KMS-11 (cell line): Measurements from ENCODE around the gene DMD.

Experiments
- H2AFZ ChIP-seq: fragments of 200-600 bp; sonication (generic); 2 replicates; pipeline ENCODE4 v1.6.1; 2016; ENCODE audit warnings: antibody characterized with exemption, mixed run types, low read depth
- H3K27ac ChIP-seq: fragments of 200-600 bp; sonication (generic); 2 replicates; pipeline ENCODE4 v1.6.1; 2016; ENCODE audit warnings: mild to moderate bottlenecking, mixed run types
- H3K27me3 ChIP-seq: fragments of 200-600 bp; sonication (generic); 2 replicates; pipeline ENCODE4 v1.6.1; 2017; ENCODE audit warnings: mild to moderate bottlenecking, low read depth, mixed run types, moderate library complexity; ENCODE audit not compliant: insufficient read depth
- H3K36me3 ChIP-seq: fragments of 200-600 bp; sonication (generic); 2 replicates; pipeline ENCODE4 v1.6.1; 2017; ENCODE audit warnings: mild to moderate bottlenecking, mixed run types; ENCODE audit not compliant: insufficient read depth
- H3K4me1 ChIP-seq: fragments of 200-600 bp; sonication (generic); 2 replicates; pipeline ENCODE4 v1.6.1; 2016; ENCODE audit warnings: mild to moderate bottlenecking, low read depth, mixed run types; ENCODE audit not compliant: poor library complexity, severe bottlenecking
- H3K4me2 ChIP-seq: fragments of 200-600 bp; sonication (generic); 2 replicates; pipeline ENCODE4 v1.7.0; 2016; ENCODE audit warnings: mild to moderate bottlenecking, mixed run types
- H3K4me3 ChIP-seq: fragments of 200-600 bp; sonication (generic); IDR thresholded peaks from 2 replicates; pipeline ENCODE4 v1.6.1; 2017; ENCODE audit warnings: low read depth, low read length, mixed read lengths; ENCODE audit not compliant: insufficient read depth
- H3K79me2 ChIP-seq: fragments of 200-600 bp; sonication (generic); 2 replicates; pipeline ENCODE4 v1.6.1; 2016; ENCODE audit warnings: low read depth, mixed run types; ENCODE audit not compliant: insufficient read depth
- H3K9ac ChIP-seq: fragments of 200-600 bp; sonication (generic); 2 replicates; pipeline ENCODE4 v1.6.1; 2016; ENCODE audit warnings: mild to moderate bottlenecking, mixed run types
- H4K20me1 ChIP-seq: fragments of 200-600 bp; sonication (generic); 2 replicates; pipeline ENCODE4 v1.6.1; 2016; ENCODE audit warnings: mild to moderate bottlenecking, mixed run types; ENCODE audit not compliant: insufficient read depth
- TF ChIP-seq, protein P1 (sequence below): fragments of 200-600 bp; sonication (generic); conservative IDR thresholded peaks from 2 replicates; pipeline ENCODE4 v1.6.1; 2017; ENCODE audit warnings: low read depth, mild to moderate bottlenecking, antibody characterized with exemption, low read length, moderate library complexity, mixed read lengths

Gene DMD

GRCh38 chrX:32597777-32598176 is 613.6 kb downstream of the DMD start:
- TF ChIP-seq, protein P1, sequence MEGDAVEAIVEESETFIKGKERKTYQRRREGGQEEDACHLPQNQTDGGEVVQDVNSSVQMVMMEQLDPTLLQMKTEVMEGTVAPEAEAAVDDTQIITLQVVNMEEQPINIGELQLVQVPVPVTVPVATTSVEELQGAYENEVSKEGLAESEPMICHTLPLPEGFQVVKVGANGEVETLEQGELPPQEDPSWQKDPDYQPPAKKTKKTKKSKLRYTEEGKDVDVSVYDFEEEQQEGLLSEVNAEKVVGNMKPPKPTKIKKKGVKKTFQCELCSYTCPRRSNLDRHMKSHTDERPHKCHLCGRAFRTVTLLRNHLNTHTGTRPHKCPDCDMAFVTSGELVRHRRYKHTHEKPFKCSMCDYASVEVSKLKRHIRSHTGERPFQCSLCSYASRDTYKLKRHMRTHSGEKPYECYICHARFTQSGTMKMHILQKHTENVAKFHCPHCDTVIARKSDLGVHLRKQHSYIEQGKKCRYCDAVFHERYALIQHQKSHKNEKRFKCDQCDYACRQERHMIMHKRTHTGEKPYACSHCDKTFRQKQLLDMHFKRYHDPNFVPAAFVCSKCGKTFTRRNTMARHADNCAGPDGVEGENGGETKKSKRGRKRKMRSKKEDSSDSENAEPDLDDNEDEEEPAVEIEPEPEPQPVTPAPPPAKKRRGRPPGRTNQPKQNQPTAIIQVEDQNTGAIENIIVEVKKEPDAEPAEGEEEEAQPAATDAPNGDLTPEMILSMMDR = no peak
- no peaks in the 10 kb centered on the region for H3K79me2 ChIP-seq
- H3K4me2 ChIP-seq = no peak overlapping the region
- no peak overlapping the region for H3K9ac ChIP-seq
- no peaks in the 10 kb centered on the region for H3K4me1 ChIP-seq
- H3K36me3 ChIP-seq = no peaks in the 10 kb centered on the region
- H4K20me1 ChIP-seq = no peaks in the 10 kb centered on the region
- H3K27me3 ChIP-seq = no peaks in the 10 kb centered on the region
- H2AFZ ChIP-seq = no peak overlapping the region
- no peak overlapping the region for H3K4me3 ChIP-seq
- H3K27ac ChIP-seq = no peak overlapping the region

DNA sequence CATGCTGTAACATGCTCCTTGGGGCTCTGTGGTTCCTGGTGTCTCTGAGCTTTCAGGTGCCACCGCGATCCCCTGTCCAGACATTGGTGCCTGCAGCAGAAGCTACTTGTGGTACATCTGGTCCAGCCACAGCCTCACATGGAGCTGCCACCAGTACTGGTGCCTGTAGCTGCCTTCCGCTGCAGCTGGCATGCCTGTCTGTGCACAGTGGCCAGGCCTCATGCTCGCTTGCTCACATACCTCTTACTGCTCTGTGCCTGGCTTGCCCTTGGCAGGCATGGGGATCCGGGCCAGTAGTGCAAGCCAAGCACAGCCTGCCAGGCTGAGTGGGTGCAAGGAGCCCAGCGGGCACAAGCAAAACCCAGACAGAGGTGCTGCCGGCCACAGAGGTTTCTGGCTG is 618.6 kb downstream of the DMD start:
- Histone ChIP-seq H3K9ac (no peak overlapping the region), H3K27me3 (no peaks in the 10 kb centered on the region), H3K27ac (no peak overlapping the region), H3K4me1 (no peaks in the 10 kb centered on the region), H2AFZ (no peak overlapping the region), H3K79me2 (no peaks in the 10 kb centered on the region), H3K4me2 (no peak overlapping the region), H3K36me3 (no peaks in the 10 kb centered on the region), H4K20me1 (no peaks in the 10 kb centered on the region), H3K4me3 (no peak overlapping the region)
- TF ChIP-seq, protein P1 = no peak

DNA sequence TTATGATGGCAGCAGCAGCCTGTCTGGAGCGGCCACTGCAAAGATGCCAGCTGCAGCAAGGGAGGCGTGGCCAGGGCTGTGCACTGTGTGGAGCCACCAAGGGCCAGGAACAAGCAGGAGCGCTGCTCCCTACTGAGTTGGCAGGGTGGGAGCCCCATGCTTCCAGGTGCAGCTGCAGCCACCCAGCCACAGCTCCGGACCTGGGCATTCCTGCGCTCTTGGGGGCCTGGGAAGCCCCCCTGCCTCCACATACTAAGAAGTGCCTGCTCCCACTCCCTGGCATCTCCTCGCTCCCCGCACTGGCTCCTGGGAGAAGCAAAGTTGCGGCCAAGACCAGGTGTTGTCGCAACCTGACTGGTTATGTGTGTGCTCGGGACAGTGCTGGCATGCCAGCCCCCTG is 619.8 kb downstream of the DMD start:
- TF ChIP-seq, protein P1 = no peak
- no peak overlapping the region for H3K27ac ChIP-seq
- no peak overlapping the region for H3K9ac ChIP-seq
- H3K4me1 ChIP-seq = no peaks in the 10 kb centered on the region
- H3K4me2 ChIP-seq = no peak overlapping the region
- no peaks in the 10 kb centered on the region for H4K20me1 ChIP-seq
- H3K36me3 ChIP-seq = no peaks in the 10 kb centered on the region
- no peaks in the 10 kb centered on the region for H3K79me2 ChIP-seq
- H3K4me3 ChIP-seq = no peak overlapping the region
- no peaks in the 10 kb centered on the region for H3K27me3 ChIP-seq
- no peak overlapping the region for H2AFZ ChIP-seq

GRCh38 chrX:32582729-32583128 is 628.6 kb downstream of the DMD start:
- H3K4me1 ChIP-seq = no peaks in the 10 kb centered on the region
- H2AFZ ChIP-seq = no peak overlapping the region
- H3K36me3 ChIP-seq = no peaks in the 10 kb centered on the region
- H3K27me3 ChIP-seq = no peaks in the 10 kb centered on the region
- no peak overlapping the region for H3K27ac ChIP-seq
- no peak overlapping the region for H3K4me2 ChIP-seq
- H3K79me2 ChIP-seq = no peaks in the 10 kb centered on the region
- no peak overlapping the region for H3K9ac ChIP-seq
- H4K20me1 ChIP-seq = no peaks in the 10 kb centered on the region
- no peak overlapping the region for H3K4me3 ChIP-seq
- TF ChIP-seq, protein P1 = no peak
